ENCODE data around the gene MTFR2.

MTFR2 gene

DNA sequence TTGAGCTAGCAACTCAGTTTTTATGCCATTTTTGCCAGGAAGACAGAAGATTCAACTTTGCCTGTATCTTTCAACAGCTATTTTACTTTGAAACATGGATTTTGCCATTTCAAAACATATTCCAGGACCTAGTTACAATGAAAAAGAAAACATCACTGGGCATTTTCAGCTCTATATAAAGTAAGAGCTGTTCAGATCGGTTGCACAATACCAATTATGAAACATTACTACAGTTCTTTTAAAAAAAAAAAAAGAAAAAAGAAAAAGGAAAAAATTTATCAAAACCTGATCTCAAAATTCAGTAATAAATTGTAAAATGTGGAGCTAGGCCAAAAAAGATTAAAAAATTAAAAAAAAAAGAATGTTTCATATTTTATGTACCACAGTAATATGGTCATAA lies 24.0 kb upstream of the MTFR2 start:
- H3K36me3 ChIP-seq (ENCODE audit: control insufficient read depth, insufficient read depth, low read length): peaks cover 74% of the 10 kb centered on the region
- H3K4me1 ChIP-seq (ENCODE audit: control insufficient read depth, insufficient read depth, low read length, poor library complexity, severe bottlenecking): no peaks in the 10 kb centered on the region
- H3K4me3 ChIP-seq (ENCODE audit: insufficient read depth, low read depth, low read length, poor library complexity, severe bottlenecking): no peak overlapping the region
- H3K27me3 ChIP-seq (replicated peaks; ENCODE audit: control insufficient read depth, insufficient read depth, low read length, poor library complexity, severe bottlenecking): no peaks in the 10 kb centered on the region
- H3K9me3 ChIP-seq (ENCODE audit: control insufficient read depth, low read length): no peaks in the 10 kb centered on the region
- no peak for DNase-seq
- H3K27ac ChIP-seq (ENCODE audit: insufficient read depth, low read length, poor library complexity, severe bottlenecking): no peak overlapping the region

DNA sequence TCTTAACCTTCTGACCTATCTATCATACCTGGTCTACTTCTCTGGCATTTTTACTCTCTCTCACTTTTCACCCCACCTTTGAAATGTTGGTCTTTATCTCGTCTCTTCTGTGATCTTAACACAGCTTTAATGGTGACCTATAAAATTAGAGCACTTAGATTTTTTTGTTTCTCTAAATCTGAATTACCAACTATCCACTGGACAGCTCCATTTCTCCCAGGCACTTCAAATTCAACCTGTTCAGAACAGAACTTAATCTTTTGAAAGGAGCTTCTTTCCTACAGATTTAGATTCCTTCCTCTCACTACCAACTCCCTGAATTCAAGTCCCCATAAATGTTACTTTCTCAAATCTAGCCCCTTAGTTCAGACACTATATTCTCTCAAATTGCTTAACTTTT lies 15.0 kb upstream of the MTFR2 start:
- Histone ChIP-seq H3K9me3 (ENCODE audit: control insufficient read depth, low read length) (no peaks in the 10 kb centered on the region), H3K4me1 (ENCODE audit: control insufficient read depth, insufficient read depth, low read length, poor library complexity, severe bottlenecking) (no peaks in the 10 kb centered on the region), H3K27me3 (replicated peaks; ENCODE audit: control insufficient read depth, insufficient read depth, low read length, poor library complexity, severe bottlenecking) (no peaks in the 10 kb centered on the region), H3K27ac (ENCODE audit: insufficient read depth, low read length, poor library complexity, severe bottlenecking) (no peak overlapping the region), H3K4me3 (ENCODE audit: insufficient read depth, low read depth, low read length, poor library complexity, severe bottlenecking) (no peak overlapping the region), H3K36me3 (ENCODE audit: control insufficient read depth, insufficient read depth, low read length) (peaks cover 95% of the 10 kb centered on the region)
- no peak for DNase-seq

DNA sequence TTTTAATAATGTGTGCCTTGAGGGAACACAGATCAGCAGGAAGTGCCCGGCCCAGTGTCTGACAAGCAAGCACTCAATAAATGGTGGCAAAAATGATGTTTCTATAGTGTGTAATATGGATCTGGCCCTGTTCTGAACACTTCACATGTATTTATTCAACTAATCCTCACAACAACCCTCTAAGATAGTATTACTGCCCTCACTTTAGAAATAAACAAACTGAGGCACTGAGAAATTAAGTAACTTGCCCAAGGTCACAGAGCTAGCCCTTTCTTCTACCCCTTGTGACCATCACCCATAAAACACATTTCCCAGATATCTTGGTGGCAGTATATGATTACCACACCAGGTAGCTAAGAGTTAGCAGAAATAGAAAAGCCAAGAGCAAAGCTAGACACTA lies 12.8 kb upstream of the MTFR2 start:
- peaks cover 95% of the 10 kb centered on the region for H3K36me3 ChIP-seq (ENCODE audit: control insufficient read depth, insufficient read depth, low read length)
- H3K27me3 ChIP-seq (replicated peaks; ENCODE audit: control insufficient read depth, insufficient read depth, low read length, poor library complexity, severe bottlenecking): no peaks in the 10 kb centered on the region
- H3K4me1 ChIP-seq (ENCODE audit: control insufficient read depth, insufficient read depth, low read length, poor library complexity, severe bottlenecking): no peaks in the 10 kb centered on the region
- no peaks in the 10 kb centered on the region for H3K9me3 ChIP-seq (ENCODE audit: control insufficient read depth, low read length)
- no peak overlapping the region for H3K27ac ChIP-seq (ENCODE audit: insufficient read depth, low read length, poor library complexity, severe bottlenecking)
- no peak for DNase-seq
- H3K4me3 ChIP-seq (ENCODE audit: insufficient read depth, low read depth, low read length, poor library complexity, severe bottlenecking): no peak overlapping the region

DNA sequence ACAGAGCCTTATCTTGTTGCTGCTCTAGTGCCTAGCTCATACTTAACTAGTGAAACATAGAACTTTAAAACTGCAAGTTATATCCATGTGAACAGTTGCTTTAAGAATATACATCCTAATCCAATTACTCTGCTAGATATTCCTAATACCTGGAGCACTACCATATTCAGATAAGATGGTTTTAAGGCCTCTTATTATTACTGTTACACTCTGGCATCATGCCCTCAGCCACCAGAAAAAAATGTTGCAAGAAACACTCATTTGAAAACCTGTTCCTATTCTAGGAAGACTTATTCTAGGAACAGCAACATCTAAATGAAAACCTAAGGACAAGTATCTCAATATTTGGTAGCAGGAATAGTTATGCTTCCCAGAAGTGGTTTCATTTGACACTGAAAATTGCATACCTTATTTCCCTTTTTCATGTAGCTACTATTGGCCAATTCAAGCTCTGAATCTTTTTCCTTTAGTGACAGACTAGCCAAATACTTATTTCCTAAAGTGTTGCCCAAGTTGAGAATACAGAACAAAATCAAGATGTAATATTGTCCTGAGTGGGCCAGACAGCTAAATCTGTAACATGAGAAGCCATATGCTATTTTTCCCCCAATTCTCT lies 4.8 kb upstream of the MTFR2 start:
- H3K27me3 ChIP-seq (replicated peaks; ENCODE audit: control insufficient read depth, insufficient read depth, low read length, poor library complexity, severe bottlenecking): no peaks in the 10 kb centered on the region
- H3K4me1 ChIP-seq (ENCODE audit: control insufficient read depth, insufficient read depth, low read length, poor library complexity, severe bottlenecking): peaks cover 6% of the 10 kb centered on the region
- no peak for DNase-seq
- H3K9me3 ChIP-seq (ENCODE audit: control insufficient read depth, low read length): no peaks in the 10 kb centered on the region
- H3K36me3 ChIP-seq (ENCODE audit: control insufficient read depth, insufficient read depth, low read length): peaks cover 31% of the 10 kb centered on the region
- no peak overlapping the region for H3K4me3 ChIP-seq (ENCODE audit: insufficient read depth, low read depth, low read length, poor library complexity, severe bottlenecking)
- H3K27ac ChIP-seq (ENCODE audit: insufficient read depth, low read length, poor library complexity, severe bottlenecking): no peak overlapping the region

DNA sequence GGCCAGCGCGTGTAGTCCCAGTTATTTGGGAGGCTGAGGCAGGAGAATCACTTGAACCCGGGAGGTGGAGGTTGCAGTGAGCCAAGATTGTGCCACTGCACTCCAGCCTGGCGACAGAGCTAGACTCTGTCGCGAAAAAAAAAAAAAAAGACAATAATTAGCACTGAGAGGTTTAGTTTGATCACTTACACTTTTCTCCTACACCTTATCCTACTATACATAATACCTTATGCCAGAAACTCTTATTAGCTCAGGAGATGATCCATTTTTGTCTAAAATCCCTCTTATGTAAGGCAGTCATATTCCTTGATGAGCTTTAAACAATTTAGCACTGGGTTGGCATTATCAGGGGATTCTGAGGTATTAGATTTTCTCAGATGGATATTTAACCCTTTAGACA lies 3.6 kb upstream of the MTFR2 start:
- H3K4me3 ChIP-seq (ENCODE audit: insufficient read depth, low read depth, low read length, poor library complexity, severe bottlenecking): no peak overlapping the region
- H3K9me3 ChIP-seq (ENCODE audit: control insufficient read depth, low read length): no peaks in the 10 kb centered on the region
- H3K4me1 ChIP-seq (ENCODE audit: control insufficient read depth, insufficient read depth, low read length, poor library complexity, severe bottlenecking): peaks cover 10% of the 10 kb centered on the region
- DNase-seq: no peak
- H3K36me3 ChIP-seq (ENCODE audit: control insufficient read depth, insufficient read depth, low read length): peaks cover 21% of the 10 kb centered on the region
- H3K27me3 ChIP-seq (replicated peaks; ENCODE audit: control insufficient read depth, insufficient read depth, low read length, poor library complexity, severe bottlenecking): no peaks in the 10 kb centered on the region
- H3K27ac ChIP-seq (ENCODE audit: insufficient read depth, low read length, poor library complexity, severe bottlenecking): no peak overlapping the region

DNA sequence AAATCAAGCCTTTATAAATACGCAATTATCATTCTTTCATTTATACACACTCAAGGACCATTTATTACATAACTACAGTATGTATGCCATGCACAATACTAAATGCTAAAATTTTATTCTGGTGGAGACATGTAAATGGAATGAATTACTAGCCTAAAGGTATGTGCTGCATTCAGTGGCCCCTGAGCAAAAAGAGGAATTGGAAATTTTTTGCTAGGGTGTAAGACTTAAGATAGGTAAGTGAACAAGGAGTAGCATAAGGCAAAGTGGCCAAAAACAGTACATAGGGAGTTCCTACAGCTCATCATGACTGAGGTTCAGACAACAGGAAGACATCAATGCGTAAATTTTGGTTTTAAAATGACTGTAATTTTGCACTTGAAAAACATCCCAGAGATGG lies 2.3 kb upstream of the MTFR2 start:
- no peaks in the 10 kb centered on the region for H3K9me3 ChIP-seq (ENCODE audit: control insufficient read depth, low read length)
- no peak overlapping the region for H3K4me3 ChIP-seq (ENCODE audit: insufficient read depth, low read depth, low read length, poor library complexity, severe bottlenecking)
- H3K27ac ChIP-seq (ENCODE audit: insufficient read depth, low read length, poor library complexity, severe bottlenecking): no peak overlapping the region
- no peak for DNase-seq
- peaks cover 10% of the 10 kb centered on the region for H3K4me1 ChIP-seq (ENCODE audit: control insufficient read depth, insufficient read depth, low read length, poor library complexity, severe bottlenecking)
- peaks cover 8% of the 10 kb centered on the region for H3K36me3 ChIP-seq (ENCODE audit: control insufficient read depth, insufficient read depth, low read length)
- no peaks in the 10 kb centered on the region for H3K27me3 ChIP-seq (replicated peaks; ENCODE audit: control insufficient read depth, insufficient read depth, low read length, poor library complexity, severe bottlenecking)

DNA sequence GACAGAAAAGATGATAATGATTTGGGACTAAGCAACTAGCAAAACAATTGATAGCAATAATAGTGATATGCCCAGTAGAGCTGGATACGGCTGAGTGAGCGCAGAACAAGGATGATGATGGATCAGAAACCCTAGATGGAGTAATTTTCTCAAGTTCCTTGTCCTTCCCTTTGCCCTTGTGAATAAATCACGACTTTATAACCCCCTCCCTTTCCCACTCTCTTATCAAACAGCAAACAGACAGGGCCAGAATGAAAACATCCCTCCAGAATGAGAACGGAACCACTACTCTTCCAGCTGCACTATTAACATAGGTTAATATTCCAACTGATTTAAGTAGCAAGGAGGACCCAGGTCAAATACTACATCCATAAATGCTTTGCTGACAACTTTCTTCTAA lies 1.3 kb upstream of the MTFR2 start:
- H3K9me3 ChIP-seq (ENCODE audit: control insufficient read depth, low read length): no peaks in the 10 kb centered on the region
- no peaks in the 10 kb centered on the region for H3K27me3 ChIP-seq (replicated peaks; ENCODE audit: control insufficient read depth, insufficient read depth, low read length, poor library complexity, severe bottlenecking)
- no peak for DNase-seq
- no peak overlapping the region for H3K4me3 ChIP-seq (ENCODE audit: insufficient read depth, low read depth, low read length, poor library complexity, severe bottlenecking)
- no peak overlapping the region for H3K27ac ChIP-seq (ENCODE audit: insufficient read depth, low read length, poor library complexity, severe bottlenecking)
- no peaks in the 10 kb centered on the region for H3K36me3 ChIP-seq (ENCODE audit: control insufficient read depth, insufficient read depth, low read length)
- peaks cover 10% of the 10 kb centered on the region for H3K4me1 ChIP-seq (ENCODE audit: control insufficient read depth, insufficient read depth, low read length, poor library complexity, severe bottlenecking)

DNA sequence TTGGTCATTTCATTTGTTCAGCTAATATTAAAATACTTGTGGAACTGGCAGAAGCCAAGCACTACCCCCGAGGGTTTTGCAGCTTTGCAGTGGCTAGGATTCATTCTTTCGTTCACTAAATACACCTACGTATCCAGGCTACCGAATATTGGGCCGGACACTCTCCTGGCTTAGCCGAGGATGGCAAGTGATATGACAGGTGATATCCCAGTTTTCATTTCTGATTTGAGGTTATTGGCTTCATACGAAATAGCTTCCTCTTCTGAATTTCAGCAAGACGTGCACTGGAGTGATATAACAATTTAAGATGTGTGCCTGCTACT lies 536 bp upstream of the MTFR2 start:
- Histone ChIP-seq H3K4me1 (ENCODE audit: control insufficient read depth, insufficient read depth, low read length, poor library complexity, severe bottlenecking) (peaks cover 10% of the 10 kb centered on the region), H3K9me3 (ENCODE audit: control insufficient read depth, low read length) (no peaks in the 10 kb centered on the region), H3K27ac (ENCODE audit: insufficient read depth, low read length, poor library complexity, severe bottlenecking) (peak overlapping the region; percentile 36), H3K36me3 (ENCODE audit: control insufficient read depth, insufficient read depth, low read length) (no peaks in the 10 kb centered on the region), H3K4me3 (ENCODE audit: insufficient read depth, low read depth, low read length, poor library complexity, severe bottlenecking) (peak overlapping the region; percentile 75), H3K27me3 (replicated peaks; ENCODE audit: control insufficient read depth, insufficient read depth, low read length, poor library complexity, severe bottlenecking) (no peaks in the 10 kb centered on the region)
- DNase-seq: no peak

DNA sequence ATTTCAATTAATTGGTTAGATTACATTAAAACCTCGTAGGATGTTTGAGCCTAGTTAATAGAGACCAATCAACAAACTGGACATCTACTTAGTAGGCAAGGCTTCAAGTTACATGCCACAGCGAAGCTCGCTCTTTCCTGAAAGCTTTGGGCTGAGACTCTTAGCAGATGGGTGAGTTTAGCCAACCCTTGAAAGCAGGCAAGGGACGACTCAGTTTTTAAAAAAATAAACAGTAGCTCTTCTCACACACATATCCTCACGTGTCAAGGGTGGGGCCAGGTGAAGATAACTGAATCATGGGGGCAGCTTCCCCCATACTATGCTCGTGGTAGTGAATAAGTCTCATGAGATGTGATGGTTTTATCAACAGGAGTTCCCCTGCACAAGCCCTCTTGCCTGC lies 775 bp downstream of the MTFR2 start:
- Histone ChIP-seq H3K4me1 (ENCODE audit: control insufficient read depth, insufficient read depth, low read length, poor library complexity, severe bottlenecking) (peaks cover 10% of the 10 kb centered on the region), H3K9me3 (ENCODE audit: control insufficient read depth, low read length) (no peaks in the 10 kb centered on the region), H3K4me3 (ENCODE audit: insufficient read depth, low read depth, low read length, poor library complexity, severe bottlenecking) (peak overlapping the region; percentile 75), H3K36me3 (ENCODE audit: control insufficient read depth, insufficient read depth, low read length) (no peaks in the 10 kb centered on the region), H3K27me3 (replicated peaks; ENCODE audit: control insufficient read depth, insufficient read depth, low read length, poor library complexity, severe bottlenecking) (no peaks in the 10 kb centered on the region), H3K27ac (ENCODE audit: insufficient read depth, low read length, poor library complexity, severe bottlenecking) (no peak overlapping the region)
- no peak for DNase-seq

DNA sequence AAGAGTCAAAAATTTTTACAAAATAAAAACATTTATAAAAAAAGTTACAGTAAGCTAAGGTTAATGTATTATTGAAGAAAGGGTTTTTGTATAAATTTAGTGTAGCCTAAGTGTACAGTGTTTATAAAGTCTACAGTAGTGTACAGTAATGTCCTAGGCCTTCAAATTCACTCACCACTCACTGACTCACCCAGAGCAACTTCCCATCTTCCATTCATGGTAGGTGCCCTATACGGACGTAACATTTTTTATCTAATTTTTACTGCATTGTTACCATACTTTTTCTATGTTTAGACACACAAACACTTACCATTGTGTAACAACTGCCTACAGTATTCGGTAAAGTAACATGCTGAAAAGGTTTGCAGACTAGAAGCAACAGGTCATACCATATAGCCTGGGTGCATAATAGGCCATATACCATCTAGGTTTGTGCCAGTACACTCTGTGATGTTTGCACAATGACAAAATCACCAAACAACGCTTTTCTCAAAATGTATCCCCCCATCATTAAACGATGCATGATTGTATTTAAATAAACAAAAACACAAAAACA lies 6.0 kb downstream of the MTFR2 start:
- no peak overlapping the region for H3K27ac ChIP-seq (ENCODE audit: insufficient read depth, low read length, poor library complexity, severe bottlenecking)
- H3K4me1 ChIP-seq (ENCODE audit: control insufficient read depth, insufficient read depth, low read length, poor library complexity, severe bottlenecking): no peaks in the 10 kb centered on the region
- no peaks in the 10 kb centered on the region for H3K27me3 ChIP-seq (replicated peaks; ENCODE audit: control insufficient read depth, insufficient read depth, low read length, poor library complexity, severe bottlenecking)
- no peak overlapping the region for H3K4me3 ChIP-seq (ENCODE audit: insufficient read depth, low read depth, low read length, poor library complexity, severe bottlenecking)
- no peaks in the 10 kb centered on the region for H3K36me3 ChIP-seq (ENCODE audit: control insufficient read depth, insufficient read depth, low read length)
- H3K9me3 ChIP-seq (ENCODE audit: control insufficient read depth, low read length): no peaks in the 10 kb centered on the region
- DNase-seq: no peak
